Measurements from ENCODE around the gene KCTD17. TPM values are rescaled to one million over a fixed set of nuclear protein-coding genes. Genes with fewer than 3 reads are reported as not detected.

KCTD17 gene
- total RNA-seq, 1 donor from 2014 or later: 7.4 TPM

DNA sequence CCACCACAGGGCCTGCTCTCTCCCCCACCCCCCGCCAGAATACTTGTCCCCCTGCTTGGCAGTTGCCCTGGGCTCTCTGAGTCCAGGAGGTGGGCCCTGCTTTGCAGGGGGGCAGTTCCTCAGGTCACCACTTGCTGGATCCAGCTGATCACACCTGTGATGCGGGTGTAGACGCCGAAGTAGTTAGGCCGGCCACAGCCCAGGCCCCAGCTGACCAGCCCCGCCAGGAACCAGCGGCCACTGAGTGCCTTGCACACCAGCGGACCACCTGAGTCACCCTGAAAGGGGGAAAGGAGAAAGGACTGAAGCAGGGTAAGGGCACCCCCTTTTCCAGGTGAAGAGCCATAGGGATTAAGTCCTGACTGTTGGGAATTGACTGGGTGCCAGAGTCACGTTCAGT, 14.4 kb downstream of the KCTD17 start:
- DNase-seq (ENCODE audit: low read depth): no peak
- no peak for FAIRE-seq
- TF ChIP-seq, protein P1, sequence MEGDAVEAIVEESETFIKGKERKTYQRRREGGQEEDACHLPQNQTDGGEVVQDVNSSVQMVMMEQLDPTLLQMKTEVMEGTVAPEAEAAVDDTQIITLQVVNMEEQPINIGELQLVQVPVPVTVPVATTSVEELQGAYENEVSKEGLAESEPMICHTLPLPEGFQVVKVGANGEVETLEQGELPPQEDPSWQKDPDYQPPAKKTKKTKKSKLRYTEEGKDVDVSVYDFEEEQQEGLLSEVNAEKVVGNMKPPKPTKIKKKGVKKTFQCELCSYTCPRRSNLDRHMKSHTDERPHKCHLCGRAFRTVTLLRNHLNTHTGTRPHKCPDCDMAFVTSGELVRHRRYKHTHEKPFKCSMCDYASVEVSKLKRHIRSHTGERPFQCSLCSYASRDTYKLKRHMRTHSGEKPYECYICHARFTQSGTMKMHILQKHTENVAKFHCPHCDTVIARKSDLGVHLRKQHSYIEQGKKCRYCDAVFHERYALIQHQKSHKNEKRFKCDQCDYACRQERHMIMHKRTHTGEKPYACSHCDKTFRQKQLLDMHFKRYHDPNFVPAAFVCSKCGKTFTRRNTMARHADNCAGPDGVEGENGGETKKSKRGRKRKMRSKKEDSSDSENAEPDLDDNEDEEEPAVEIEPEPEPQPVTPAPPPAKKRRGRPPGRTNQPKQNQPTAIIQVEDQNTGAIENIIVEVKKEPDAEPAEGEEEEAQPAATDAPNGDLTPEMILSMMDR (IDR thresholded peaks at IDR 0.05; ENCODE audit: insufficient read depth, low read length, severe bottlenecking): no peak
- Histone ChIP-seq H3K4me3 (ENCODE audit: low read depth, low read length) (no peak overlapping the region), H3K27me3 (ENCODE audit: control insufficient read depth, insufficient read depth, low read length) (peaks cover 6% of the 10 kb centered on the region), H3K36me3 (ENCODE audit: control insufficient read depth, insufficient read depth, low read length) (no peaks in the 10 kb centered on the region)

DNA sequence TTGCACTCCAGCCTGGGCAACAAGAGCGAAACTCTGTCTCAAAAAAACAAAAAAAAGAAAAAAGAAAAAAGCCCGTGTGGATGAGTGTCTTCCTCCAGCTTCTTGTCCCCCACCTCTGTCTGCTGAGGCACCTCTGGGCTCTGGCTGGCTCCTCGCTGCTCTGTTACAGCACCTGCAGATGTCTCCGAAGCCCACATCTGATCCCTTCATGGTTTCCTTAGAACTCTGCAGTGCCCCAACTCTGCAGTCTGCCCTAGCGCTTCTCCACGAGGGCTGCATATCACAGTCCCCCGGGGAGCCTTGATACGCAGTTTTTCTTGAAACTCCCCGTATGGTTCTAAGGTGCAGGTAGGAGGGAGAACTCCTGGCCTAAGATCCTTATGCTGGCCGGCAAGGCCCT, 15.9 kb downstream of the KCTD17 start:
- FAIRE-seq (no peak), DNase-seq (ENCODE audit: low read depth) (no peak)
- Histone ChIP-seq H3K27me3 (ENCODE audit: control insufficient read depth, insufficient read depth, low read length) (peaks cover 6% of the 10 kb centered on the region), H3K4me3 (ENCODE audit: low read depth, low read length) (no peak overlapping the region), H3K36me3 (ENCODE audit: control insufficient read depth, insufficient read depth, low read length) (no peaks in the 10 kb centered on the region)
- TF ChIP-seq, protein P1 (IDR thresholded peaks at IDR 0.05; ENCODE audit: insufficient read depth, low read length, severe bottlenecking): no peak

DNA sequence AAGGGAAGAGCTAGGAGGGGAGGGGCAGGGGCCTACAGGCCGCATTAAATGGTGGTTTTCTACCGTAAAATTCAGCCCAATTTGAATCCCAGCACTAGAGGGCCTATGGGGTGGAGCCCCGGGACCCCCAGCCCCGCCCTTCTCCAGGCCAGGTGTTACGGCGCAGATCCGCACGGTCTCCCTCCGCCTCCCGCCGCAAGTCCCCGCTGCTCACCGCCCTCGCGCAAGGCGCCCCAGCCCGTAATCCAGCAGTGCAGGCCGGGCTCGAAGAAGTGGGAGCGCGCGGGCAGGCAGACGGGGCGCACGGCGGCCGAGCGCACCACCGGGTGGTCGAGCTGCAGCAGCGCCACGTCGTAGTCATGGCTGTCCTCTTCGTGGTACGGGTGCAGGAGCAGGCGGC, 17.3 kb downstream of the KCTD17 start:
- TF ChIP-seq, protein P1 (IDR thresholded peaks at IDR 0.05; ENCODE audit: insufficient read depth, low read length, severe bottlenecking): no peak
- peaks cover 6% of the 10 kb centered on the region for H3K27me3 ChIP-seq (ENCODE audit: control insufficient read depth, insufficient read depth, low read length)
- DNase-seq (ENCODE audit: low read depth) (no peak), FAIRE-seq (no peak)
- H3K4me3 ChIP-seq (ENCODE audit: low read depth, low read length): no peak overlapping the region
- H3K36me3 ChIP-seq (ENCODE audit: control insufficient read depth, insufficient read depth, low read length): no peaks in the 10 kb centered on the region

DNA sequence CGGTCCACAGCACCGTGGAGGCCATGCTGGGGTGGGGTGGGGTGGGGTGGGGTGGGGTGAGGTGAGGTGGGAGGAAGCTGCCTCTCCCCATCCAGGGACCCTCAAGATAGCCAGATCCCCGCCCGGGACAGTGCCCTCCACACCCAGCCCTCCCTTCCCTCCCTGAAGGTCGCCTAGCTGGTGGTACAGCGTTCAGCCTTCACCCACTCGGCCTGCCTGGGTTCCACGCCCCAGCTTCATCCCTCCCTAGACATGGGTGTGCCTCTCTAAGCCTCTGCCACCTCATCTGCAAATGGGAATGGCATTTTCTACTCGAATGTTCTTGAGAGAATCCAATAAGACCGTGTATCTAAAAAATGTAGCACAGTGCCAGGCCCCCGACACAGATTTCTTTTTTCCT, 17.8 kb downstream of the KCTD17 start:
- no peak overlapping the region for H3K4me3 ChIP-seq (ENCODE audit: low read depth, low read length)
- DNase-seq (ENCODE audit: low read depth) (no peak), FAIRE-seq (no peak)
- H3K27me3 ChIP-seq (ENCODE audit: control insufficient read depth, insufficient read depth, low read length): peaks cover 6% of the 10 kb centered on the region
- no peaks in the 10 kb centered on the region for H3K36me3 ChIP-seq (ENCODE audit: control insufficient read depth, insufficient read depth, low read length)
- TF ChIP-seq, protein P1 (IDR thresholded peaks at IDR 0.05; ENCODE audit: insufficient read depth, low read length, severe bottlenecking): no peak

DNA sequence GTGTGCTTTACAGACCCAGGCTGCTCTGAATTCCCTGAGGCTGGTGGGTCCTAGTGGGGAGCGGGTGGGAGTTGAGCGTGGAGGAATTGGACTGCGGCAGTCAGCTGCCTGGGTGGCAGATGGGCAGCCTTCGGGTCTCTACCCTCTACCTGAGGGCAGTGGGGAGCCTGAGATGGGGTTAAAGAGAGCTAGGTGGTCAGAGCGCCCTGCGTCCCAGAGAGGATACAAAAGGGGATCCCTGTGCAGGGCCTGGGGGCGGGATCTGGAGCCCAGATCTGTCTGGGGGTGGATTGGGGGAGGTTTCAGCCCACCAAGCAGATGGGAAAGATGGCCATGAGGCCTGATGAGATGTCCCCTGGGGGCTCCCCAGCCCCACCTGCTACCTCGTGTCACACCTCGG, 18.2 kb downstream of the KCTD17 start:
- Histone ChIP-seq H3K27me3 (ENCODE audit: control insufficient read depth, insufficient read depth, low read length) (peaks cover 6% of the 10 kb centered on the region), H3K36me3 (ENCODE audit: control insufficient read depth, insufficient read depth, low read length) (no peaks in the 10 kb centered on the region), H3K4me3 (ENCODE audit: low read depth, low read length) (no peak overlapping the region)
- DNase-seq (ENCODE audit: low read depth) (no peak), FAIRE-seq (no peak)
- TF ChIP-seq, protein P1 (IDR thresholded peaks at IDR 0.05; ENCODE audit: insufficient read depth, low read length, severe bottlenecking): no peak

DNA sequence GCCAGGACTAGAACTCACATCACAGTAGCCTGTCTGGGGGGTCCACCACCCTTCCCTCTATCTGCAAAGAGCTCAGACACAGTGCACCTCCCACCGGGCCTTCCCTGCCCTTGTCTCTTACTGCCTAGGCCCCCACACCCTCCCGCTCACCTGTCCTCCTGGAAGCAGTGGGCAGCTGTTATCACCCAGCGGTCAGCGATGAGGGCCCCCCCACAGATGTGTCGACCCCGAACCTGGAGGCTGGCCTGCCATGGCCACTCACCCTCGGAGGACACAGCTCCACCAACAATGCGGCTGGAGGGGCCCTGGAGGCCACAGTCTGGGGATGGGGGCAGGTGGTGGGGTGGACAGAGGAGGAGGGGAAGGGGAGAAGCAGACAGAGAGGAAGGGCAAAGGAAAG, 18.8 kb downstream of the KCTD17 start:
- FAIRE-seq (no peak), DNase-seq (ENCODE audit: low read depth) (no peak)
- no peak overlapping the region for H3K4me3 ChIP-seq (ENCODE audit: low read depth, low read length)
- TF ChIP-seq, protein P1 (IDR thresholded peaks at IDR 0.05; ENCODE audit: insufficient read depth, low read length, severe bottlenecking): no peak
- no peaks in the 10 kb centered on the region for H3K36me3 ChIP-seq (ENCODE audit: control insufficient read depth, insufficient read depth, low read length)
- peaks cover 9% of the 10 kb centered on the region for H3K27me3 ChIP-seq (ENCODE audit: control insufficient read depth, insufficient read depth, low read length)
